A549 (cell line): ENCODE data around the gene CAMK4.

Source experiments
- CBX2 ChIP-seq: fragments of 200-600 bp; sonication (generic); IDR thresholded peaks from 2 replicates; pipeline ENCODE4 v1.6.1; 2016; ENCODE audit warnings: low read depth, mild to moderate bottlenecking, borderline replicate concordance
- CHD2 ChIP-seq: fragments of 150-350 bp; IDR thresholded peaks from 2 replicates; pipeline ENCODE4 v1.6.1; 2014; ENCODE audit warnings: low read length; ENCODE audit not compliant: partially characterized antibody
- CTCF ChIP-seq: fragments of >200 bp; sonication (Bioruptor Twin); formaldehyde crosslinking; IDR thresholded peaks from 3 replicates; pipeline ENCODE4 v1.5.1; 2016
- EP300 ChIP-seq, 2 experiments: fragments of >200 bp; sonication (Bioruptor Twin); formaldehyde crosslinking; IDR thresholded peaks; 2 replicates in 1 of 2; 3 replicates in 1 of 2; pipeline ENCODE4 v1.6.1; 2016 to 2017
- HDAC2 ChIP-seq: fragments of 200-600 bp; sonication (generic); IDR thresholded peaks from 2 replicates; pipeline ENCODE4 v1.6.1; 2016
- KDM5A ChIP-seq: fragments of 200-600 bp; sonication (generic); IDR thresholded peaks from 2 replicates; pipeline ENCODE4 v1.6.1; 2016; ENCODE audit warnings: antibody characterized with exemption, mild to moderate bottlenecking
- MAX ChIP-seq: IDR thresholded peaks from 2 replicates; pipeline ENCODE4 v1.6.1; 2012
- MAZ ChIP-seq: fragments of 150-350 bp; IDR thresholded peaks from 2 replicates; pipeline ENCODE4 v1.6.1; 2014; ENCODE audit warnings: antibody characterized with exemption, low read depth, low read length, borderline replicate concordance
- POLR2A ChIP-seq: IDR thresholded peaks from 2 replicates; pipeline ENCODE4 v1.6.1; 2012; ENCODE audit warnings: mild to moderate bottlenecking, low read length
- RNF2 ChIP-seq: fragments of 200-600 bp; sonication (generic); IDR thresholded peaks from 2 replicates; pipeline ENCODE4 v1.6.1; 2016; ENCODE audit warnings: low read depth, mild to moderate bottlenecking, antibody characterized with exemption, moderate library complexity, borderline replicate concordance
- USF2 ChIP-seq: fragments of 450-650 bp; IDR thresholded peaks from 2 replicates; pipeline ENCODE4 v1.6.1; 2014; ENCODE audit warnings: antibody characterized with exemption

- TF ChIP-seq EP300 (IDR thresholded peaks at IDR 0.05): no peak
- no peak for TF ChIP-seq RNF2
- TF ChIP-seq CTCF: no peak
- no peak for TF ChIP-seq POLR2A
- no peak for TF ChIP-seq MAZ
- no peak for TF ChIP-seq CBX2
- TF ChIP-seq MAX: no peak
- no peak for TF ChIP-seq USF2
- no peak for TF ChIP-seq KDM5A
- no peak for TF ChIP-seq HDAC2
- no peak for TF ChIP-seq CHD2
These were observed 150.2 kb downstream of the CAMK4 start for GRCh38 chr5:111374380-111374779.
